BLaER1 (cell line): Measurements from ENCODE around the gene PDE4B.

Experiments
- H3K27ac ChIP-seq: shearing (Covaris generic); formaldehyde crosslinking; 2 replicates; pipeline ENCODE4 v1.8.1; 2022
- H3K27me3 ChIP-seq: shearing (Covaris generic); formaldehyde crosslinking; 2 replicates; pipeline ENCODE4 v1.8.1; 2022
- H3K36me3 ChIP-seq: shearing (Covaris generic); formaldehyde crosslinking; 2 replicates; pipeline ENCODE4 v1.8.1; 2022
- H3K4me1 ChIP-seq: shearing (Covaris generic); formaldehyde crosslinking; 2 replicates; pipeline ENCODE4 v1.8.1; 2022
- H3K4me2 ChIP-seq: shearing (Covaris generic); formaldehyde crosslinking; 2 replicates; pipeline ENCODE4 v1.8.1; 2022
- H3K4me3 ChIP-seq: shearing (Covaris generic); formaldehyde crosslinking; 2 replicates; pipeline ENCODE4 v1.8.1; 2022
- H3K9ac ChIP-seq: shearing (Covaris generic); formaldehyde crosslinking; 2 replicates; pipeline ENCODE4 v1.8.1; 2022
- H3K9me3 ChIP-seq: shearing (Covaris generic); formaldehyde crosslinking; 2 replicates; pipeline ENCODE4 v1.8.1; 2022
- H4K20me1 ChIP-seq: shearing (Covaris generic); formaldehyde crosslinking; 2 replicates; pipeline ENCODE4 v1.8.1; 2022
- Cebpa-rat ChIP-seq: shearing (Covaris generic); IDR thresholded peaks from 2 replicates; pipeline ENCODE4 v1.8.1; 2022

Gene PDE4B

DNA sequence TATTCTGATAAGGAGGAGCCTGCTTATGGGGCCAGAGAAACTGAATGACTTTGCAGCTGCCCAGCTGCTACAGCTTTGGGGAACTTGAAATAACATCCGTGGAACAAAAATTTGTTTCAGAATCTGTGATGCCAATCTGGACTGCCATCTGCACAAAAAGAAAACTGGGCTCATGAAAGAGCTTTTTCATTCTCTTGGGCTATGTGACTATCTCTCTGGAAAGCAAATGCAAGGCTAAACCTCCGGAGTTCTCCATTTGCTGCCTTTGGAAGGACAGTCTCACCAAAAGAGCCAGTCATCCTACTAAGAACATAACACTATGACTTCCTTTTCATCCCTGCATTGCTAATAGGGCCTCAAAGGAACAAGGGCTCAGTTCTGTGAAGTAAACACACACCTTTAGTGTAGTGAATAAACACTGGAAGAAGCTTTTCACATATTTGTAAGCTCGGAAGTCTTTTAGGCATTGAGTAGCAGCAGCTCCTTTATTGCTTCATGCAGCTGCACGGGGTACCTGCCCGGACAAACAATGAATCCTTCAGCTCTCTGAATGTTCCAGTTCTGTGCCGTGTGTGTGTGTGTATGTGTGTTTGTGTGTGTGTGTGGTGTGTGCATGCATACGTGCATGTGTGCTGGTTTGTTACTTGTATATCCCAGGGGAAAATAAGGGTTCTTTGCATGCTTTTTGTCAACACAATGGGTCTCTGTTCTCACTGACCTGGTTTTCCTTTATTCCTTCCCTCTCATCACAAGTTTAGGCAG, 485.7 kb downstream of the PDE4B start:
- no peaks in the 10 kb centered on the region for H3K27me3 ChIP-seq
- no peak overlapping the region for H3K27ac ChIP-seq
- H3K4me1 ChIP-seq, result peaks cover 17% of the 10 kb centered on the region; the same call in 1 of the 2 replicates
- H3K9me3 ChIP-seq, result no peaks in the 10 kb centered on the region
- no peaks in the 10 kb centered on the region for H4K20me1 ChIP-seq
- no peaks in the 10 kb centered on the region for H3K36me3 ChIP-seq
- no peak overlapping the region for H3K9ac ChIP-seq
- H3K4me3 ChIP-seq, result no peak overlapping the region
- TF ChIP-seq Cebpa-rat, result no peak
- no peak overlapping the region for H3K4me2 ChIP-seq

DNA sequence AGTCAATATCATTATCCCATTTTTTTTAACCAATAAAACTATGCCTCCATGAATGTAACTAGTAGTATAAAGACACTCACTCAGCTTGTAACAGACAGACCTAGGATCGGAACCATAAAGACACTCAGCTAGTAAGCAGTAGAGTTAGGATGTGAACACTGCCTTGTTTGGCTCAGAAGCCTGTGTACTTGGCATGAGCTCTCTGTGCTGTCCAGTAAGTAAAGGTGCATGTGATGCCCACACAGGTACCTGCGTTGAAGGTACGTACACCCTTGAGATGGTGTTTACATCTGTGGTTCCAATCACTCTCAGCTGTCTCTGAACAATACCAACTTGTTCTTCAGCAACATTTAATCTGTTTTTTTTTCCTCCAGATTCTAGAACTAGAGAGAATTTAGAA, 489.1 kb downstream of the PDE4B start:
- H3K4me1 ChIP-seq, result no peaks in the 10 kb centered on the region
- no peaks in the 10 kb centered on the region for H3K9me3 ChIP-seq
- no peak overlapping the region for H3K27ac ChIP-seq
- no peak overlapping the region for H3K4me3 ChIP-seq
- H3K36me3 ChIP-seq, result no peaks in the 10 kb centered on the region
- H3K4me2 ChIP-seq, result no peak overlapping the region
- TF ChIP-seq Cebpa-rat, result no peak
- H3K27me3 ChIP-seq, result no peaks in the 10 kb centered on the region
- H3K9ac ChIP-seq, result no peak overlapping the region
- no peaks in the 10 kb centered on the region for H4K20me1 ChIP-seq

DNA sequence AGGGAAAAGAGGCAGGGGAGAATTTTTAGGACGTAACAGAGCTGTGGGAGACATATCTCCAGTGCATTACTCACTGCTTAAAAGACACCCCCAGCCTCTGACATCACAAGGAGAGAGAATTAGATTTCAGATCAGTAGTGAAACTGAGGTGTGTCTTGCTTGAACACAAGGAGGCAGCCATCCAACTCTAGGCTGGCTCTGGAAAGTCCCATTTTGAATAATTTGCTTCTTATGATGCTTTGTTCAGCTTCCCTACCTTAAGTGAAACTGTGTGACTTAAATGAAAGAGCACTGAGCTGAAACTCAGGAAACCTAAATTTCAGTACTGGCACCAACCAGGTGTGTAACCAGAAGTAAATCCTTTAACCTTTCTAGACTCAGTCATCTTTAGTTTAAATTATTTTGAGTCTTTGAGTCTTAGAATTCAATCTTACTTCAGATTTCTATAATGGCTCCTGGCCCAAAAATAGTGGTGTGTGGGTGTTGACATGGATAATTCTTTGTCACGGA, 489.7 kb downstream of the PDE4B start:
- no peaks in the 10 kb centered on the region for H3K36me3 ChIP-seq
- no peak overlapping the region for H3K9ac ChIP-seq
- H3K4me1 ChIP-seq, result no peaks in the 10 kb centered on the region
- H3K27ac ChIP-seq, result no peak overlapping the region
- TF ChIP-seq Cebpa-rat, result no peak
- no peaks in the 10 kb centered on the region for H3K9me3 ChIP-seq
- H4K20me1 ChIP-seq, result no peaks in the 10 kb centered on the region
- no peak overlapping the region for H3K4me3 ChIP-seq
- no peak overlapping the region for H3K4me2 ChIP-seq
- no peaks in the 10 kb centered on the region for H3K27me3 ChIP-seq

DNA sequence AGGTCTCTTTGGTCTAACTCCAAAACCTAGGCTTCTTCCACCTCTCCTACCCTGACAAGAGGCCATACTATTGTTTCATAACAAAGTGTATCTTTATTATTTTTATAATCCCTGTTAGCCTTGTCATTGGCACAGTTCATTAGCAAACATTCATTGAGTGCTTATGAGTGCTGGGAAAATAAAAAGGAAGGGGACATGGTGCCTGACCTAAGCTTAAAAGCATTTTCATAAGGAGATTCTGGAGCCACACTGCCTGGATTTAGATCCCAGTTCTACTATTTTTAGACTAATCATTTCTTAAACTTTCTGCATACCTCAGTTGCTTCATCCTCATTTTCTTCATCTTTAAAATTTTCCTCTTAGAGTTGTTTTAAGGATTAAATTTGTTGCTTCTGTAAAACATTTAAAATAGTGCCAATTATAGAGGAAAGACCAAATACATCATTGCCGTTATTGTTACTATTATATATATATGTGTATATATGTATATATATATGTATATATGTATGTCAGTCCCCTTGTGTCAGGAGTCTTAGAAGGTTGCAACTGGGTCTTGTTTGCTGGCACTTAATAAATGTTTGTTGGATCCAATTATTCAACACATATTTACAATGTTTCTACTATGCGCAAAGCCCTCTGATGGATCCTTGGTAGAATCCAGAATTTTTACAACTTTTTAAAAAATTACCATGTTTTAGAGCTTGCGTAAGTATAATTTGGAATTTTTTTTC, 490.4 kb downstream of the PDE4B start:
- Histone ChIP-seq H3K4me2 (no peak overlapping the region), H3K27me3 (no peaks in the 10 kb centered on the region), H3K9ac (no peak overlapping the region), H3K27ac (no peak overlapping the region), H3K9me3 (no peaks in the 10 kb centered on the region), H3K4me1 (no peaks in the 10 kb centered on the region), H4K20me1 (no peaks in the 10 kb centered on the region), H3K36me3 (no peaks in the 10 kb centered on the region), H3K4me3 (no peak overlapping the region)
- no peak for TF ChIP-seq Cebpa-rat

- Histone ChIP-seq H3K27me3 (no peaks in the 10 kb centered on the region), H3K4me2 (no peak overlapping the region), H3K4me1 (no peaks in the 10 kb centered on the region), H3K36me3 (no peaks in the 10 kb centered on the region), H4K20me1 (no peaks in the 10 kb centered on the region), H3K4me3 (no peak overlapping the region), H3K27ac (no peak overlapping the region), H3K9me3 (no peaks in the 10 kb centered on the region), H3K9ac (no peak overlapping the region)
- no peak for TF ChIP-seq Cebpa-rat
Measured at GRCh38 chr1:66283622-66284041, 490.9 kb downstream of the PDE4B start.

DNA sequence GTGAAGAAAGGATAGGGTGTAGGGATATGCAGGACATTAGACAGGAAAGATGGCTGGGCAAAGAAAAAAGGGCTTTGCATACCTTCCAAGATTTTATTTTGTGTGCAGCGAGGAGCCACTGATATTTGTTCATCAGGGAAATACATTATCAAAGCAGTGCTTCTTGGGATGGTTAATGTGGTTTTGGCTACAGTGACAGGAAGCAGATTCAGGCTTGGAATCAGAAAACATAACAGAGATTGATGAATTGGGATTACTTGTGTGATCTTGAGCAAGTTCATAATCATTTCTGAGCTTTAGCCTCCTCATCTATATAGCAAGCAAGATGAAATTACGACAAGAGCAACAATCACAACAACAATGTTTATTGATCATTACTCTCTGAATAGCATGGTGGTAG, 492.1 kb downstream of the PDE4B start:
- Histone ChIP-seq H3K27ac (no peak overlapping the region), H3K9ac (no peak overlapping the region), H3K4me2 (no peak overlapping the region), H3K4me1 (no peaks in the 10 kb centered on the region), H3K4me3 (no peak overlapping the region), H3K36me3 (no peaks in the 10 kb centered on the region), H4K20me1 (no peaks in the 10 kb centered on the region), H3K27me3 (no peaks in the 10 kb centered on the region), H3K9me3 (no peaks in the 10 kb centered on the region)
- TF ChIP-seq Cebpa-rat, result no peak

DNA sequence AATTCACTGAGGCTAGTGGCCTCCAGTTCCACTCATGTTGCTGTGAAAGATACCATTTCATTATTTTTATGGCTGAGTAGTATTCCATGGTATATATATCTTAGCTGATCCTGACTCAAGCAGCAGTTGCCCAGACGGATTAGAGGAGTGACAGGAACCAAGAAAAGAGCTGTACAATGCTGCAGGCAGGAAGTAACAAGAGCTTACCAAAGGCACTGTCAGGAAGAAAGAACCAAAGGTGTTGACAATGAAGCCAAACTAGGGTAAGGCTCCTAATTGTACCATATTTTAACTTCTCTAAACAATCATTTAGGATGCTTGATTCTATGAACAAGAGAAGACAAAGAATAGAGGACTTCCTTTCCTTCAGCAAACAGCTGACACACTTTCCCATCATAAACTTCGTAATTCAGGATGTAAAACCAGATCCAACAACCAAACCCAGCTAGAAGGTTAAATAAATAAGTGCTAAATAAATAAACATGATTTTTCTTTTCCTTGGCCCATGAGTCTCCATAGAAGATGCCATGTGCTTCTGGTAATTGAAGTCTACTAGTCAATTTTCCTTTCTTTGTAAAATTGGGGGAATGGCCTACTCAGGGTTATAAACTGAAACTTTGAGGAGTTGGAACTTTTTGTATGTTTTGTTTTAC, 493.0 kb downstream of the PDE4B start:
- Histone ChIP-seq H4K20me1 (no peaks in the 10 kb centered on the region), H3K27ac (no peak overlapping the region), H3K4me2 (no peak overlapping the region), H3K27me3 (no peaks in the 10 kb centered on the region), H3K9me3 (no peaks in the 10 kb centered on the region), H3K9ac (no peak overlapping the region), H3K36me3 (no peaks in the 10 kb centered on the region), H3K4me1 (no peaks in the 10 kb centered on the region), H3K4me3 (no peak overlapping the region)
- TF ChIP-seq Cebpa-rat, result no peak

DNA sequence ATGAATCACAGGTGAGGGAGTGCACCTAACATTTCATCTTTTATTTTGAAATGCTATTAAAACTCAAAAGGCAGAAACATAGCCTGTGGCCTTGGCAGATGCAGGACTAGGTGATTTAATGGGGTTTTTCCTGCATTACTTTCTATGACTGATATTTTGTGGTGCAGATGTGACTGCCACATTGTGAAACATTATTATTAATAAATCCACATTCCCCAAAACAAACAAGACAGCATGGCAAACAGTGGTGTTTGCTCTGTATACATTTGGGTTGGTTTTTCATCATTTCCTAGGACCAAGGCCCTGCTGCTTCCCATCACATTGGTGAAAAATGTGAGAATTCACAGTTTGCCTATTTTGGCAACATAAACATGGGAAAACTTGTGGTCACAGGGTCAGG, 493.6 kb downstream of the PDE4B start:
- Histone ChIP-seq H3K27me3 (no peaks in the 10 kb centered on the region), H3K4me3 (no peak overlapping the region), H3K9me3 (no peaks in the 10 kb centered on the region), H4K20me1 (no peaks in the 10 kb centered on the region), H3K9ac (no peak overlapping the region), H3K27ac (no peak overlapping the region), H3K4me1 (no peaks in the 10 kb centered on the region), H3K4me2 (no peak overlapping the region), H3K36me3 (no peaks in the 10 kb centered on the region)
- no peak for TF ChIP-seq Cebpa-rat

DNA sequence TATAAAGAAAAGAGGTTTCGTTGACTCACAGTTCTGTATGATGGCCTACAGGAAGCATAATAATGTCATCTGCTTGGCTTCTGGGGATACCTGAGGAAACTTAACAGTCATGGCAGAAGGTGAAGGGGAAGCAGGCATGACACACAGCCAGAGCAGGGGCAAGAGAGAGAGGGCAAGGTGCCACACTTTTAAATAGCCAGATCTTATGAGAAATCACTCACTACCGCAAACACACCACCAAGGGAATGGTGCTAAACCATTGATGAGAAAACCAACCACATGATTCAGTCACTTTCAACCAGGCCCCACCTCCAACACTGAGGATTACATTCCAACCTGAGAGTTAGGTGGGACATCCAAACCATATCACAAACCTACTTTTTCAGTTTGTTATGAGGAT, 495.4 kb downstream of the PDE4B start:
- Histone ChIP-seq H3K9me3 (no peaks in the 10 kb centered on the region), H3K4me3 (no peak overlapping the region), H4K20me1 (no peaks in the 10 kb centered on the region), H3K27ac (no peak overlapping the region), H3K9ac (no peak overlapping the region), H3K4me1 (no peaks in the 10 kb centered on the region), H3K27me3 (no peaks in the 10 kb centered on the region), H3K4me2 (no peak overlapping the region), H3K36me3 (no peaks in the 10 kb centered on the region)
- no peak for TF ChIP-seq Cebpa-rat
